Left lung (tissue), 10 donors: ENCODE data around the gene SLC25A42. TPM values are rescaled to one million over a fixed set of nuclear protein-coding genes. Genes with fewer than 3 reads are reported as not detected.
A peak's percentile ranks its signal among the peaks of the same experiment; 100 is the strongest.

Experiments used
- ATAC-seq: fragments of 200-7000 bp; cut with Tn5 transposase; one replicate; pipeline ENCODE4 v1.9.1; 2020; ENCODE audit warnings: moderate library complexity
- DNase-seq, 4 donors: peaks; one replicate each; pipeline ENCODE4 v3.0.0-alpha.2; 2013 to 2020
- H3K27ac ChIP-seq, 2 donors: fragments of 200-600 bp; sonication (generic) in 1 of 2; one replicate each; pipeline versions ENCODE4 v1.5.0 to v1.8.0; 2020 to 2021
- H3K27me3 ChIP-seq, 2 donors: fragments of 200-600 bp; sonication (generic) in 1 of 2; one replicate each; pipeline versions ENCODE4 v1.5.0 to v1.8.0; 2020 to 2021
- H3K36me3 ChIP-seq, 2 donors: fragments of 200-600 bp; sonication (generic) in 1 of 2; one replicate each; pipeline versions ENCODE4 v1.5.0 to v1.8.0; 2020 to 2021
- H3K4me1 ChIP-seq, 2 donors: fragments of 200-600 bp; one replicate each; pipeline ENCODE4 v1.8.0; 2021
- H3K4me3 ChIP-seq, 2 donors: fragments of 200-600 bp; sonication (generic) in 1 of 2; one replicate each; pipeline versions ENCODE4 v1.5.0 to v1.8.0; 2020 to 2021; ENCODE audit warnings: mild to moderate bottlenecking in 1 of 2
- H3K9me3 ChIP-seq, 2 donors: fragments of 200-600 bp; sonication (generic) in 1 of 2; one replicate each; pipeline versions ENCODE4 v1.5.0 to v1.8.0; 2020 to 2021
- CTCF ChIP-seq, 2 donors: fragments of 200-600 bp; sonication (generic) in 1 of 2; IDR thresholded peaks; one replicate each; pipeline versions ENCODE4 v1.5.0 to v1.8.0; 2021; ENCODE audit warnings: antibody characterized with exemption in 2 of 2
- intact Hi-C, 2 donors: fragments of 100-400 bp; cut with DNase I; formaldehyde crosslinking; loops; one replicate each; pipeline versions ENCODE4 v1.11.2 to v1.14.2; 2022
- polyA plus RNA-seq, 6 donors: library from polyadenylated mRNA; unstranded; fragments of 120-200 nt; gene quantifications; one replicate each; pipeline ENCODE4 v1.2.1, GENCODE V29; 2013; ENCODE audit not compliant: insufficient read length in 6 of 6
- total RNA-seq, 2 donors: library from RNA; stranded (reverse); fragmentation: NEBNext Ultra II Directional; extraction: Animal tissue kit (Norgen Biotek cat#: 25700); gene quantifications; one replicate each; pipeline ENCODE4 v1.2.1, GENCODE V29; 2021
- donor health status: DM: no; HTN: yes; CAD: no.
- donor health status: DM: no; HTN: no; CAD: no.

Gene SLC25A42
- total and polyA plus RNA-seq, 8 donors = 7.6 to 16.6 (median 12.8) TPM

DNA sequence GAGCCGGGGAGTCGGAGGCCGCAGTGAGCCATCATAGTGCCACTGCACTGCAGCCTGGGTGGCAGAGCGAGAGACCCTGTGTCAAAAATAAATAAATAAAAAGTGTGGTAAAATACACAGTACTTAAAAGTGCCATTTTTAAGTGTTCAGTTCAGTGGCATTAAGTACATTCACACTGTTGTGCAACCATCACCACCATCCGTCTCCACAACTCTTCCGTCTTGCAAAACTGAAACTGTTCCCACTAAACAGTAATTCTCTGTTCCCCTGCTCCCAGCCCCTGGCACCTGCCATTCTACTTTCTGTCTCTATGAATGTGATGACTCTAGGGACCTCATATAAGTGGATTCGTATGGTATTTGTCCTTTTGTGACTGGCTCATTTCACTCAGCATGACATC lies 13.3 kb downstream of the SLC25A42 start:
- H3K36me3 ChIP-seq = no peaks in the 10 kb centered on the region
- intact Hi-C loops = no loop called here
- no peaks in the 10 kb centered on the region for H3K4me1 ChIP-seq
- no peak for DNase-seq
- peak; percentile 76 for ATAC-seq
- no peak overlapping the region for H3K4me3 ChIP-seq
- TF ChIP-seq CTCF (IDR thresholded peaks at IDR 0.05) = no peak
- no peaks in the 10 kb centered on the region for H3K9me3 ChIP-seq
- peak overlapping the region in 1 of 2 donors; percentile 53 for H3K27ac ChIP-seq
- H3K27me3 ChIP-seq = no peaks in the 10 kb centered on the region

DNA sequence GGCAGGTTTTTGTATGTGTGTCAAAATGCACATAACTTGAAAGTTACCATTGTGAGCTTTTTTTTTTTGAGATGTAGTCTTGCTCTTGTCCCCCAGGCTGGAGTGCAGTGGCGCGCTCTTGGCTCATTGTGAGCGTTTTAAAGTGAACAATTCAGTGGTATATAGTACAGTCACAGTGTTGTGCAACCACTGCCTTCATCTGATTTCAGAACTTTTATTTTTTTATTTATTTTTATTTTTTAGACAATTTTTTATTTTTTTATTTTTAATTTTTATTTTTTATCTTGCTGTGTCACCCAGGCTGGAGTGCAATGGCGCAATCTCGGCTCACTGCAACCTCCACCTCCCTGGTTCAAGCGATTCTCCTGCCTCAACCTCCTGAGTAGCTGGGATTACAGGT lies 15.0 kb downstream of the SLC25A42 start:
- DNase-seq (no peak), ATAC-seq (no peak)
- H3K9me3 ChIP-seq = no peaks in the 10 kb centered on the region
- no peak for TF ChIP-seq CTCF (IDR thresholded peaks at IDR 0.05)
- H3K4me3 ChIP-seq = no peak overlapping the region
- H3K36me3 ChIP-seq = no peaks in the 10 kb centered on the region
- H3K27ac ChIP-seq = no peak overlapping the region
- intact Hi-C loops = no loop called here
- H3K27me3 ChIP-seq = no peaks in the 10 kb centered on the region
- H3K4me1 ChIP-seq = no peaks in the 10 kb centered on the region

DNA sequence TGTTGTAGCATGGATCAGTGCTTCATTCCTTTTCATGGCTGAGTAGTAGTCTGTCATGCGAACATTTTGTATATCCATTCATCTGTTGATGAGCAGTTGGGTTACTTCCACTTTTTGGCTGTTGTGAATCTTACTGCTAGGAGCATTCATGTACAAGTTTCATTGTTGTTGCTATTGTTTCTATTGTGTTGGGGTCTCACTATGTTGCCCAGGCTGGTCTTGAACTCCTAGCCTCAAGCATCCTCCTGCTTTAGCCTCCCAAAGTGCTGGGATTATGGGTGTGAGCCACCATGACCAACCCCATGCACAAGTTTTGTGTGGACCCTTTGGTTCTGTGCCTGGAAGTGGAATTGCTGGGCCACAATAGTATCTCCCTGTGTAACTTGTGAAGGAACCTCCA lies 15.8 kb downstream of the SLC25A42 start:
- DNase-seq = no peak
- intact Hi-C loops = no loop called here
- no peak for TF ChIP-seq CTCF (IDR thresholded peaks at IDR 0.05)
- H3K27me3 ChIP-seq = no peaks in the 10 kb centered on the region
- ATAC-seq = no peak
- no peaks in the 10 kb centered on the region for H3K4me1 ChIP-seq
- H3K9me3 ChIP-seq = no peaks in the 10 kb centered on the region
- no peaks in the 10 kb centered on the region for H3K36me3 ChIP-seq
- no peak overlapping the region for H3K4me3 ChIP-seq
- no peak overlapping the region for H3K27ac ChIP-seq

DNA sequence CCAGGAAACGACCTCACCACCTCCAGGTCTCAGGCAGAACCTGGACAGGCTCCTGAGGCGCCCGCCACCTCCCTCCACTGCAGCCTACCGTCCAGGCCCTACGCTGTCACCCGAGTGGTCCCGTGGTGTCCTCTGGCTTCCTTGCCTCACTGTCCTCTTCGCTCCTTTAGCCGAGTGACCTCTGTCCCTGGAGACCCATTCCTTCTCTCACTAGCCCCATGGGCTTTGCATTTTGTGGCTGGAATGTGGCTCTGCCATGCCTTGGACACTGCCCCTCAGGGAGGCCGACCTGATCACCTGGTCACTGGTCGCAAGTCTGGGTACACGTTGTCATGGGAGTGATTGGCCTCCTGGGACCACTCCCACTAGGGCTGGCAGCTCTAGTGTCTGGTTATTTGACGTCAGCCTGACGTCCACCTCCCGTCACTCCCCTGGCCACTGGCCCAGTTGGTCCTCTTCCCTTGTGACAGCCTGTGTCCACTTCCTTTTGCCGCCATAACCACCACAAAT lies 17.9 kb downstream of the SLC25A42 start:
- intact Hi-C loops = no loop called here
- Histone ChIP-seq H3K4me3 (no peak overlapping the region), H3K36me3 (no peaks in the 10 kb centered on the region), H3K9me3 (no peaks in the 10 kb centered on the region), H3K4me1 (no peaks in the 10 kb centered on the region), H3K27me3 (no peaks in the 10 kb centered on the region), H3K27ac (no peak overlapping the region)
- TF ChIP-seq CTCF (IDR thresholded peaks at IDR 0.05) = no peak
- ATAC-seq (no peak), DNase-seq (no peak)

GRCh38 chr19:19083413-19084178 lies 19.8 kb downstream of the SLC25A42 start:
- intact Hi-C loops = no loop called here
- ATAC-seq (peak; percentile 93), DNase-seq (peak in 1 of 4 donors; percentile 65)
- Histone ChIP-seq H3K4me3 (no peak overlapping the region), H3K27me3 (no peaks in the 10 kb centered on the region), H3K27ac (no peak overlapping the region), H3K4me1 (no peaks in the 10 kb centered on the region), H3K36me3 (no peaks in the 10 kb centered on the region), H3K9me3 (no peaks in the 10 kb centered on the region)
- no peak for TF ChIP-seq CTCF (IDR thresholded peaks at IDR 0.05)
